ENCODE measurements around the gene SPEM3.

DNA sequence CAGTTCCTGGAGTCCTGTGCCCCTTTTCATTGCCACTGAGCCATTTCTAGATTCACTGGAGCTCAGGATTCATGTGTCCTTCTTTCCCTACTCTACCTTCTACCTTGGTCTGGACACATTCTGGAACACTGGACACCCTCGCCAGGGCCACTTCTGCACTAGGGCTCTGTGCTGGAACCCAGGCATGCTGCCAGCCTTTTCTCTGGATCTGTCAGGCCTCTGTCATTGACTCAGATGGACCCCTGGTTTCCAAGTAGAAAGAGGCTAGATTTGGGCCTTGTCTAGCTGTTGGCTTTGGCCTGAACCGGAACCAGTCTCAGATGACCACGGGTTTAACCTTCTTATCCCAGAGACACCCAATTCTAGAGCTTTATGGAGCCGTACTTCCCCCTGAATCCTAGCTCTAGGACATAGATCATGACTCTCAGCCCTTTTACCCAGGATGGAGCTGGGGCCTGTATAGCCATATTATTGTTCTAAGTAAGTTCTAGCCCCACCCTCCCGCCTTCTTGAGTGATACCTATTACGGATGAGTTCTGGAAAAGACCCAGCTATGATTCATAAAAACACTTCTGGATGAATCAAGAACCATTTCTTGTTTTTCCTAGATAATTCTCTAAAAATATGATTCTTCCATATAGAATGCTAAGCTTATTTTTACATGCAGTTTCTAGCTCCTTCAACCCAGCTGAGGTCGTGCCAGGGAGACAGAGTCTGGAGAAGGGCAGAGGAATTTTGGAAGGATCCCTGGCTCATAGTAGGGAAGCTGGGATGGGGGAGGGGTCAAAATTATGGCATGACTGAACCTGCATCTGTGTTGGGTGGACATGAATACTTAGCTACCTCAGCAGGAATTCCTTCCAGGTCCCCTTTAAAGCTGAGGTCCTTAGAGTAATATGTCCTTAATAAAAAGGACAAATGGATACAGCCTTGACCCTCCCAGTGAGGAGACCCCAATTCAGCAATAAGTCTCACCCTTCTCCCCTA is 15.1 kb downstream of the SPEM3 start:
- TF ChIP-seq POLR2A (IDR thresholded peaks at IDR 0.05), result no peak
- TF ChIP-seq EP300 (IDR thresholded peaks at IDR 0.05; ENCODE audit: low read depth), result no peak
- TF ChIP-seq, protein P1, sequence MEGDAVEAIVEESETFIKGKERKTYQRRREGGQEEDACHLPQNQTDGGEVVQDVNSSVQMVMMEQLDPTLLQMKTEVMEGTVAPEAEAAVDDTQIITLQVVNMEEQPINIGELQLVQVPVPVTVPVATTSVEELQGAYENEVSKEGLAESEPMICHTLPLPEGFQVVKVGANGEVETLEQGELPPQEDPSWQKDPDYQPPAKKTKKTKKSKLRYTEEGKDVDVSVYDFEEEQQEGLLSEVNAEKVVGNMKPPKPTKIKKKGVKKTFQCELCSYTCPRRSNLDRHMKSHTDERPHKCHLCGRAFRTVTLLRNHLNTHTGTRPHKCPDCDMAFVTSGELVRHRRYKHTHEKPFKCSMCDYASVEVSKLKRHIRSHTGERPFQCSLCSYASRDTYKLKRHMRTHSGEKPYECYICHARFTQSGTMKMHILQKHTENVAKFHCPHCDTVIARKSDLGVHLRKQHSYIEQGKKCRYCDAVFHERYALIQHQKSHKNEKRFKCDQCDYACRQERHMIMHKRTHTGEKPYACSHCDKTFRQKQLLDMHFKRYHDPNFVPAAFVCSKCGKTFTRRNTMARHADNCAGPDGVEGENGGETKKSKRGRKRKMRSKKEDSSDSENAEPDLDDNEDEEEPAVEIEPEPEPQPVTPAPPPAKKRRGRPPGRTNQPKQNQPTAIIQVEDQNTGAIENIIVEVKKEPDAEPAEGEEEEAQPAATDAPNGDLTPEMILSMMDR (IDR thresholded peaks at IDR 0.05), result no peak
- no peak for TF ChIP-seq POLR2AphosphoS5 (IDR thresholded peaks at IDR 0.05)
